GM21723 (cell line): ENCODE data around the gene FOXD1.
"Not testable (repeated sequence)": the region's sequence is repeated elsewhere in the genome, so short reads cannot be mapped to it uniquely, and the experiment has no call there.

Source experiments
- ATAC-seq: cut with Tn5 transposase; IDR thresholded peaks from one replicate; pipeline ENCODE4 v1.9.1; 2021; ENCODE audit warnings: mild to moderate bottlenecking, moderate library complexity; ENCODE audit not compliant: unreplicated experiment

The FOXD1 gene

GRCh38 chr5:73418244-73418691 is 30.3 kb downstream of the FOXD1 start:
- no peak for ATAC-seq

- ATAC-seq: no peak
Observed at GRCh38 chr5:73417303-73418034, 31.1 kb downstream of the FOXD1 start.

- ATAC-seq: no peak
Observed at GRCh38 chr5:73415617-73416016, 33.0 kb downstream of the FOXD1 start.

- ATAC-seq: no peak
Observed at GRCh38 chr5:73415171-73415570, 33.4 kb downstream of the FOXD1 start.

- ATAC-seq: no peak
Observed at GRCh38 chr5:73412597-73412988, 36.0 kb downstream of the FOXD1 start.

- no peak for ATAC-seq
Observed at GRCh38 chr5:73411936-73412596, 36.5 kb downstream of the FOXD1 start.

- not testable (repeated sequence) for ATAC-seq
Observed at GRCh38 chr5:73409927-73410326, 38.6 kb downstream of the FOXD1 start.

GRCh38 chr5:73405691-73406090 is 42.9 kb downstream of the FOXD1 start:
- ATAC-seq: no peak

GRCh38 chr5:73399775-73400174 is 48.8 kb downstream of the FOXD1 start:
- ATAC-seq: no peak
